Body of pancreas (tissue), 4 donors: ENCODE data around the gene ABCA10. TPM values are rescaled to one million over a fixed set of nuclear protein-coding genes. Genes with fewer than 3 reads are reported as not detected.

Experiments
- ATAC-seq: fragments of 150-250 bp; one replicate; pipeline ENCODE4 v1.9.1; 2016
- DNase-seq, 4 donors: peaks; one replicate each; pipeline ENCODE4 v3.0.0-alpha.2; 2019
- H3K27ac ChIP-seq, 4 donors: fragments of 200-600 bp; sonication (generic); 1 replicate in 3 of 4; 2 replicates in 1 of 4; pipeline versions ENCODE4 v1.5.1 to v1.6.1; 2016 to 2019; ENCODE audit warnings: mild to moderate bottlenecking in 1 of 4, mixed read lengths in 1 of 4, moderate library complexity in 1 of 4
- H3K27me3 ChIP-seq, 2 donors: fragments of 200-600 bp; sonication (generic); one replicate each; pipeline ENCODE4 v1.6.0; 2016; ENCODE audit warnings: mild to moderate bottlenecking in 1 of 2
- H3K36me3 ChIP-seq, 2 donors: fragments of 200-600 bp; sonication (generic); replicated peaks in 1 of 2; 2 replicates each; pipeline ENCODE4 v1.5.1; 2016; ENCODE audit warnings: low read depth in 2 of 2; ENCODE audit not compliant: insufficient read depth in 1 of 2
- H3K4me1 ChIP-seq: fragments of 200-600 bp; sonication (generic); one replicate; pipeline ENCODE4 v1.6.0; 2016
- H3K4me3 ChIP-seq, 2 donors: fragments of 200-600 bp; sonication (generic); 1 replicate in 1 of 2; 2 replicates in 1 of 2; pipeline ENCODE4 v1.5.1; 2016 to 2019
- H3K9me3 ChIP-seq, 3 donors: fragments of 200-600 bp; sonication (generic); 1 replicate in 2 of 3; 2 replicates in 1 of 3; pipeline ENCODE4 v1.5.1; 2016
- CTCF ChIP-seq, 7 experiments: fragments of 450-650 bp in 4 of 7; fragments of 200-600 bp in 3 of 7; sonication (generic) in 3 of 7; IDR thresholded peaks; one replicate each; pipeline ENCODE4 v1.5.1; 2016 to 2019; ENCODE audit warnings: antibody characterized with exemption in 7 of 7
- POLR2A ChIP-seq, 3 donors: fragments of 450-650 bp; IDR thresholded peaks; one replicate each; pipeline ENCODE4 v1.6.1; 2016; ENCODE audit warnings: antibody characterized with exemption in 3 of 3, mild to moderate bottlenecking in 2 of 3
- WGBS, 2 donors: methylation state at CpG; one replicate each; pipeline ENCODE4 v1.1.5; 2017; 5-methylcytosine and 5-hydroxymethylcytosine counted together
- intact Hi-C: fragments of 100-400 bp; cut with DNase I; formaldehyde crosslinking; loops from one replicate; pipeline ENCODE4 v1.15.1; 2023
- total RNA-seq, 2 donors: library from RNA; depleted of rRNA; stranded (reverse); fragments of >200 nt; gene quantifications; one replicate each; pipeline ENCODE4 v1.1.0, GENCODE V29; 2016

Gene ABCA10
- total RNA-seq, 2 donors from 2014 or later, result 7.3 to 30.7 TPM

- DNase-seq (no peak), ATAC-seq (no peak)
- H3K4me3 ChIP-seq, result no peak overlapping the region
- WGBS, 2 donors, result 81 to 92% methylated on average over 2 of the region's 2 CpGs
- H3K27ac ChIP-seq, result no peak overlapping the region
- TF ChIP-seq POLR2A (IDR thresholded peaks at IDR 0.05) (no peak), CTCF (IDR thresholded peaks at IDR 0.05) (no peak)
- H3K36me3 ChIP-seq, result no peaks in the 10 kb centered on the region
- no peaks in the 10 kb centered on the region for H3K9me3 ChIP-seq
- intact Hi-C loops, result no loop called here
- H3K27me3 ChIP-seq, result no peaks in the 10 kb centered on the region
- H3K4me1 ChIP-seq, result peaks cover 11% of the 10 kb centered on the region
These were observed 84.0 kb downstream of the ABCA10 start for GRCh38 chr17:69144331-69145255.

DNA sequence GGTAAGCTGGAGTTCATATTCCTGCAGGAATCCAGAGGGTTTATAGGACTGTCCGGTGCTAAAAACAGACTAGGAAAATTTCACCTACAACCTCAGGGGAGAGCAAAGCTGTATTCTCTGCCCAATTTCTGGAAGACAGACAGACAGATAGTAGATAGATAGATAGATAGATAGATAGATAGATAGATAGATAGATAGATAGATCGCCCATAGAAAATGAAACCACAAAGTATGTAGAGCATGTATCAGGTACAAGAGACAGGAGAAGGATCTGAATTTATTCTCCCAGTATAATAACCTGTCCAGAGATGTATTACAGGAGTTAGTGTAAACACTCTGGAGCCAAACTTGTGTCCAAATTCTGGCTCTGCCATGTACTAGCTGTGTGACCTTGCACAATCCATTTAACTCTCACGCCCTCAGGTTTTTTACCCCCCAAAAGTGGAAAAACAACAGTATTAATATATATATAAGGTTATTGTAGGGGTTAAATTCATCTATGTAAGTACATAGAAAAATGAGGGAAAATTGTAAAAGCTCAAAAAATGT lies 84.9 kb downstream of the ABCA10 start:
- Histone ChIP-seq H3K36me3 (no peaks in the 10 kb centered on the region), H3K4me3 (no peak overlapping the region), H3K9me3 (no peaks in the 10 kb centered on the region), H3K27ac (no peak overlapping the region), H3K27me3 (no peaks in the 10 kb centered on the region), H3K4me1 (peaks cover 11% of the 10 kb centered on the region)
- TF ChIP-seq CTCF (IDR thresholded peaks at IDR 0.05) (no peak), POLR2A (IDR thresholded peaks at IDR 0.05) (no peak)
- intact Hi-C loops, result no loop called here
- ATAC-seq, result no peak
- no peak for DNase-seq
- 88 to 94% methylated on average over 3 of the region's 3 CpGs for WGBS, 2 donors

- DNase-seq, result no peak
- Histone ChIP-seq H3K27me3 (no peaks in the 10 kb centered on the region), H3K4me1 (peaks cover 11% of the 10 kb centered on the region), H3K27ac (no peak overlapping the region), H3K36me3 (no peaks in the 10 kb centered on the region), H3K9me3 (no peaks in the 10 kb centered on the region), H3K4me3 (no peak overlapping the region)
- 84 to 98% methylated on average over 1 of the region's 1 CpG for WGBS, 2 donors
- intact Hi-C loops, result no loop called here
- no peak for ATAC-seq
- TF ChIP-seq POLR2A (IDR thresholded peaks at IDR 0.05), result no peak
- TF ChIP-seq CTCF (IDR thresholded peaks at IDR 0.05), result no peak
These were observed 85.5 kb downstream of the ABCA10 start for GRCh38 chr17:69143151-69143550.

GRCh38 chr17:69142175-69142802 lies 86.3 kb downstream of the ABCA10 start:
- peak overlapping the region in 1 of 4 donors; percentile 26 for H3K27ac ChIP-seq
- TF ChIP-seq CTCF (IDR thresholded peaks at IDR 0.05), result no peak
- TF ChIP-seq POLR2A (IDR thresholded peaks at IDR 0.05), result no peak
- DNase-seq (peak in 1 of 4 donors; percentile 13), ATAC-seq (peak; percentile 81)
- WGBS, 2 donors, result 44 to 45% methylated on average over 3 of the region's 3 CpGs
- no peaks in the 10 kb centered on the region for H3K9me3 ChIP-seq
- H3K4me3 ChIP-seq, result no peak overlapping the region
- H3K27me3 ChIP-seq, result no peaks in the 10 kb centered on the region
- no peaks in the 10 kb centered on the region for H3K36me3 ChIP-seq
- peaks cover 11% of the 10 kb centered on the region for H3K4me1 ChIP-seq
- intact Hi-C loops, result no loop called here
